Neural cell (in vitro differentiated cells): Measurements from ENCODE around the gene ZNF366. TPM values are rescaled to one million over a fixed set of nuclear protein-coding genes. Genes with fewer than 3 reads are reported as not detected.
"Not testable (repeated sequence)": the region's sequence is repeated elsewhere in the genome, so short reads cannot be mapped to it uniquely, and the experiment has no call there.

Source experiments
- H2AFZ ChIP-seq: fragments of 200-600, 300-800 bp; sonication (generic), shearing (Covaris generic); 2 replicates; pipeline ENCODE4 v1.6.0; 2014; ENCODE audit warnings: low read depth, mild to moderate bottlenecking, antibody characterized with exemption, low read length, moderate library complexity
- H3F3A ChIP-seq: fragments of 200-600 bp; shearing (Covaris generic); 2 replicates; pipeline ENCODE4 v1.6.1; 2016; ENCODE audit warnings: mild to moderate bottlenecking, moderate library complexity, mixed read lengths, antibody characterized with exemption, low read length; ENCODE audit not compliant: insufficient read depth, poor library complexity, severe bottlenecking
- H3K27ac ChIP-seq: fragments of 200-600, 300-800 bp; sonication (generic), shearing (Covaris generic); 2 replicates; pipeline ENCODE4 v1.5.1; 2014; ENCODE audit warnings: mild to moderate bottlenecking, low read length, moderate library complexity
- H3K27me3 ChIP-seq: fragments of 300-800, 200-600 bp; sonication (generic), shearing (Covaris generic); 2 replicates; pipeline ENCODE4 v1.6.0; 2014; ENCODE audit warnings: mild to moderate bottlenecking, low read depth, low read length, moderate library complexity; ENCODE audit not compliant: insufficient read depth
- H3K36me3 ChIP-seq: fragments of 300-800, 200-600 bp; sonication (generic), shearing (Covaris generic); 2 replicates; pipeline ENCODE4 v1.5.1; 2014; ENCODE audit warnings: mild to moderate bottlenecking, antibody characterized with exemption, low read length, moderate library complexity; ENCODE audit not compliant: insufficient read depth
- H3K4me2 ChIP-seq: fragments of 300-800, 200-600 bp; sonication (generic), shearing (Covaris generic); 2 replicates; pipeline ENCODE4 v1.6.0; 2014; ENCODE audit warnings: mild to moderate bottlenecking, low read length
- H3K4me3 ChIP-seq: fragments of 300-800, 200-600 bp; sonication (generic), shearing (Covaris generic); 2 replicates; pipeline ENCODE4 v1.5.1; 2014; ENCODE audit warnings: mild to moderate bottlenecking, low read length, moderate library complexity
- H3K79me2 ChIP-seq: fragments of 200-600 bp; shearing (Covaris generic); replicated peaks from 2 replicates; pipeline ENCODE4 v1.6.0; 2014; ENCODE audit warnings: mild to moderate bottlenecking, low read length, moderate library complexity; ENCODE audit not compliant: insufficient read depth
- H3K9ac ChIP-seq: fragments of 300-800, 200-600 bp; sonication (generic), shearing (Covaris generic); 2 replicates; pipeline ENCODE4 v1.6.1; 2016; ENCODE audit warnings: mild to moderate bottlenecking, low read length, mixed read lengths
- H3K9me2 ChIP-seq: fragments of 200-600 bp; shearing (Covaris generic); 2 replicates; pipeline ENCODE4 v1.6.1; 2016; ENCODE audit warnings: mild to moderate bottlenecking, low read length, mixed read lengths; ENCODE audit not compliant: insufficient read depth
- H3K9me3 ChIP-seq: fragments of 200-600, 300-800 bp; sonication (generic), shearing (Covaris generic); 2 replicates; pipeline ENCODE4 v1.6.1; 2016; ENCODE audit warnings: mild to moderate bottlenecking, mixed run types, low read length, moderate library complexity, mixed read lengths
- H4K20me1 ChIP-seq: fragments of 200-600 bp; shearing (Covaris generic); 2 replicates; pipeline ENCODE4 v1.6.1; 2016; ENCODE audit warnings: mild to moderate bottlenecking, mixed run types; ENCODE audit not compliant: insufficient read depth
- CTCF ChIP-seq: fragments of 450-650 bp; IDR thresholded peaks from 2 replicates; pipeline ENCODE4 v1.5.1; 2014; ENCODE audit warnings: antibody characterized with exemption, mild to moderate bottlenecking, moderate library complexity; ENCODE audit not compliant: poor library complexity, severe bottlenecking
- EP300 ChIP-seq: fragments of 450-650 bp; conservative IDR thresholded peaks from 2 replicates; pipeline ENCODE4 v1.6.1; 2014; ENCODE audit warnings: antibody characterized with exemption, mild to moderate bottlenecking, moderate library complexity; ENCODE audit not compliant: poor library complexity, severe bottlenecking
- EZH2 ChIP-seq: fragments of 200-600, 300-800 bp; shearing (Covaris generic), sonication (generic); IDR thresholded peaks from 2 replicates; pipeline ENCODE4 v1.6.1; 2014; ENCODE audit warnings: antibody characterized with exemption, low read length, borderline replicate concordance, mild to moderate bottlenecking; ENCODE audit not compliant: insufficient read depth, poor library complexity, severe bottlenecking
- MXI1 ChIP-seq: fragments of 450-650 bp; conservative IDR thresholded peaks from 2 replicates; pipeline ENCODE4 v1.6.1; 2014; ENCODE audit warnings: antibody characterized with exemption, mild to moderate bottlenecking; ENCODE audit not compliant: poor library complexity, severe bottlenecking
- POLR2AphosphoS5 ChIP-seq: IDR thresholded peaks from 2 replicates; pipeline ENCODE4 v1.6.1; 2012
- RAD21 ChIP-seq: fragments of 450-650 bp; conservative IDR thresholded peaks from 2 replicates; pipeline ENCODE4 v1.6.1; 2014; ENCODE audit warnings: antibody characterized with exemption, mild to moderate bottlenecking, moderate library complexity
- REST ChIP-seq: IDR thresholded peaks from 2 replicates; pipeline ENCODE4 v1.6.1; 2012; ENCODE audit warnings: borderline replicate concordance
- SMC3 ChIP-seq: fragments of 450-650 bp; conservative IDR thresholded peaks from 2 replicates; pipeline ENCODE4 v1.6.1; 2014; ENCODE audit warnings: antibody characterized with exemption, mild to moderate bottlenecking, moderate library complexity; ENCODE audit not compliant: poor library complexity
- TAF1 ChIP-seq: IDR thresholded peaks from 2 replicates; pipeline ENCODE4 v1.6.1; 2012; ENCODE audit warnings: low read depth
- polyA plus RNA-seq: library from polyadenylated mRNA; depleted of rRNA; stranded (reverse); fragments of >200 nt; gene quantifications from 2 replicates; pipeline ENCODE4 v1.2.3, GENCODE V29; 2014

ZNF366 gene
- polyA plus RNA-seq, 1 donor from 2014 or later: not detected

DNA sequence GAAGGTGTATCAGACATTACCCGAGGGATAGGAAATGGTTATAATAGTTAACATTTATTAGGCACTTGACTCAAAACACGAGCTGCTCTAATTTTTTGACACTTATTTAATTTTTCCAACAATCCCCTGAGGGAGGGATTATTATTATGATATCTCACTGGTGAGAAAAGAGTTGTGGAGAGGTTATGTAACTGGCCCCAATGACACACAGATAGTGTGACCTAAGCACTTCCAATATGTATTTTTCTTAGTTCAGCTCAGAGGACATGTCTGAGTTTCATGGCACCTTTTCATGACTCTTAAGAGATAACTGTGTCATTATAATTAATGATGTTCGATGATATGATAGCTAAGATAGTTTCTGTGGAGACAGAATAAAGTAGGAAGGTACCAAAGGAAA is 100.1 kb downstream of the ZNF366 start:
- no peaks in the 10 kb centered on the region for H3K9me2 ChIP-seq
- H3K79me2 ChIP-seq: no peaks in the 10 kb centered on the region
- H3K36me3 ChIP-seq: no peaks in the 10 kb centered on the region
- no peak overlapping the region for H3K4me2 ChIP-seq
- H3K27ac ChIP-seq: no peak overlapping the region
- no peak overlapping the region for H2AFZ ChIP-seq
- TF ChIP-seq POLR2AphosphoS5 (no peak), CTCF (no peak), SMC3 (no peak), MXI1 (no peak), EZH2 (no peak), EP300 (no peak), RAD21 (no peak), TAF1 (no peak), REST (no peak)
- H3K9me3 ChIP-seq: no peaks in the 10 kb centered on the region
- H3K4me3 ChIP-seq: no peak overlapping the region
- H4K20me1 ChIP-seq: no peaks in the 10 kb centered on the region
- no peaks in the 10 kb centered on the region for H3F3A ChIP-seq
- H3K27me3 ChIP-seq: no peaks in the 10 kb centered on the region
- no peak overlapping the region for H3K9ac ChIP-seq

GRCh38 chr5:72404771-72405170 is 102.4 kb downstream of the ZNF366 start:
- not testable (repeated sequence) for H3K36me3 ChIP-seq, H3F3A ChIP-seq, H2AFZ ChIP-seq, H3K4me2 ChIP-seq, H3K4me3 ChIP-seq, H3K9ac ChIP-seq, H3K27ac ChIP-seq, H4K20me1 ChIP-seq, H3K79me2 ChIP-seq, H3K27me3 ChIP-seq, H3K9me2 ChIP-seq, H3K9me3 ChIP-seq

DNA sequence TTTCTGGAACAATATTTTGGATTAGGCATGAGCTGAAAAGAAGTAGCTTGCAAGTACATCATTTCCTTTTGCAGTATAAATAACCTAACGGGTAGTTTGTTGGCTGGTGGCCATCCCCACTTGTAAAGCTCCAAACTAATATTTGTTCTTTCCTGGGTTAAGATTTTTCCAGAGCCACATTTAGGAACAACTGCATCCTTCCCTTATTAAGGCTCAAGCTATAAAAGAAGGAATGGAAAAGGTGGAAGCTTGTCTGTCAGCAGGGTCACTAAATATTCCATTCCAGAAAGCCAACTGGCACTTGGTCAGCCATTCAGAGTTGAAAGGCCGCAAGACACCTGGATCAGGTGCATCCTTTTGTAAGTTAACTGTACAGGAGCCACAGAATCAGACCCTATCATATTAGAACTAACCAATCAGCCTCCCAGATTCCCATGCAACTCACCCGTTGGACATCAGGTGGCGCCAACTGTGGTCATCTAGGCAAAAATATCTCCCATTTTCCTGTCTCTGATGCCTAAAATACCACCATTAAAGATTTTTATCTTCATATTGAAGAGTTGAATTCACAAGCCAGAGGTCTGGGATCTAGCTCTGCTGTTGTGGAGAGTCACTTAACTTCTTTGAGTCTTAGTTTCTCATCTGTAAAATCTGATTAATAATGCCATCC is 104.1 kb downstream of the ZNF366 start:
- no peaks in the 10 kb centered on the region for H3K36me3 ChIP-seq
- TF ChIP-seq CTCF (no peak), MXI1 (no peak), EZH2 (no peak), TAF1 (no peak), POLR2AphosphoS5 (no peak), REST (no peak), SMC3 (no peak), RAD21 (no peak), EP300 (no peak)
- no peak overlapping the region for H3K27ac ChIP-seq

More for the DNA sequence above, 104.1 kb downstream of the ZNF366 start:
- no peak overlapping the region for H3K4me3 ChIP-seq
- no peak overlapping the region for H2AFZ ChIP-seq
- no peaks in the 10 kb centered on the region for H3K9me3 ChIP-seq
- H3K27me3 ChIP-seq: no peaks in the 10 kb centered on the region
- H3F3A ChIP-seq: no peaks in the 10 kb centered on the region
- H3K4me2 ChIP-seq: no peak overlapping the region
- no peaks in the 10 kb centered on the region for H3K79me2 ChIP-seq
- H4K20me1 ChIP-seq: no peaks in the 10 kb centered on the region
- no peaks in the 10 kb centered on the region for H3K9me2 ChIP-seq
- no peak overlapping the region for H3K9ac ChIP-seq
